SU-DHL-6 (cell line): ENCODE results near the gene TXNRD3.

Experiments used
- EZH2phosphoT487 ChIP-seq: fragments of 200-600 bp; sonication (generic), shearing (Covaris generic); conservative IDR thresholded peaks from 2 replicates; pipeline ENCODE4 v1.6.1; 2018; ENCODE audit warnings: mild to moderate bottlenecking, antibody characterized with exemption, low read length, moderate library complexity, mixed read lengths
- TF ChIP-seq, protein P1 (sequence below): fragments of 200-600 bp; sonication (generic); IDR thresholded peaks from one replicate; pipeline ENCODE4 v1.5.1; 2017; ENCODE audit warnings: antibody characterized with exemption, mild to moderate bottlenecking, low read length, moderate library complexity; ENCODE audit not compliant: insufficient read depth, poor library complexity, severe bottlenecking

DNA sequence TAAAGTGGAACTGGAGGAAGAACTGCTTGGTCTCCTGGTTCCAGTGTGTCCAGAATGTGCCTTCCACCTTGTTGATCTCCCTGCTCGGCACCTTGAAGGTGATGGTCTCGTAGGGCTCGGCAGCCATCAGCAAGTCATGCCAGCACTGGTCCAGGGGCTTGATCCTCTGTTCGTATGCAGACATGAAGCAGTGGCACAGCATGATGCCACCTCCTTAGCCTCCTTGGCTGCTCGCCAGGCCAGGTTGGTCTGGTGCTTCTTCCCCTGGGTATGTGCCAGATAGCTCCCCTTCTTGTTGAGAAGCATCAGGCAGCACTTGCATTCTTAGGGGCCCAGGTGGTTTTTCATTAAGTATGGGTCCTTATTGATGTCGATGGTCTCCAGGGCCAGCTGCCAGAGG is 17.8 kb upstream of the TXNRD3 start:
- TF ChIP-seq, protein P1, sequence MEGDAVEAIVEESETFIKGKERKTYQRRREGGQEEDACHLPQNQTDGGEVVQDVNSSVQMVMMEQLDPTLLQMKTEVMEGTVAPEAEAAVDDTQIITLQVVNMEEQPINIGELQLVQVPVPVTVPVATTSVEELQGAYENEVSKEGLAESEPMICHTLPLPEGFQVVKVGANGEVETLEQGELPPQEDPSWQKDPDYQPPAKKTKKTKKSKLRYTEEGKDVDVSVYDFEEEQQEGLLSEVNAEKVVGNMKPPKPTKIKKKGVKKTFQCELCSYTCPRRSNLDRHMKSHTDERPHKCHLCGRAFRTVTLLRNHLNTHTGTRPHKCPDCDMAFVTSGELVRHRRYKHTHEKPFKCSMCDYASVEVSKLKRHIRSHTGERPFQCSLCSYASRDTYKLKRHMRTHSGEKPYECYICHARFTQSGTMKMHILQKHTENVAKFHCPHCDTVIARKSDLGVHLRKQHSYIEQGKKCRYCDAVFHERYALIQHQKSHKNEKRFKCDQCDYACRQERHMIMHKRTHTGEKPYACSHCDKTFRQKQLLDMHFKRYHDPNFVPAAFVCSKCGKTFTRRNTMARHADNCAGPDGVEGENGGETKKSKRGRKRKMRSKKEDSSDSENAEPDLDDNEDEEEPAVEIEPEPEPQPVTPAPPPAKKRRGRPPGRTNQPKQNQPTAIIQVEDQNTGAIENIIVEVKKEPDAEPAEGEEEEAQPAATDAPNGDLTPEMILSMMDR: no peak
- TF ChIP-seq EZH2phosphoT487: no peak
